Measurements from ENCODE around the gene LRRK1. TPM values are rescaled to one million over a fixed set of nuclear protein-coding genes. Genes with fewer than 3 reads are reported as not detected.

Gene LRRK1
- total RNA-seq, 1 donor from 2014 or later = 6.6 TPM

GRCh38 chr15:101087172-101087769 is 168.1 kb downstream of the LRRK1 start:
- TF ChIP-seq CTCF (IDR thresholded peaks at IDR 0.05; ENCODE audit: insufficient read depth, low read length, poor library complexity, severe bottlenecking) = no peak
- H3K4me3 ChIP-seq (ENCODE audit: low read depth, low read length) = no peak overlapping the region
- peaks cover 3% of the 10 kb centered on the region for H3K27me3 ChIP-seq (ENCODE audit: control insufficient read depth, insufficient read depth, low read length)
- no peaks in the 10 kb centered on the region for H3K36me3 ChIP-seq (ENCODE audit: control insufficient read depth, insufficient read depth, low read length)
- no peak for DNase-seq (ENCODE audit: low read depth)

- no peak for TF ChIP-seq CTCF (IDR thresholded peaks at IDR 0.05; ENCODE audit: insufficient read depth, low read length, poor library complexity, severe bottlenecking)
- no peak for DNase-seq (ENCODE audit: low read depth)
- Histone ChIP-seq H3K27me3 (ENCODE audit: control insufficient read depth, insufficient read depth, low read length) (peaks cover 3% of the 10 kb centered on the region), H3K4me3 (ENCODE audit: low read depth, low read length) (no peak overlapping the region), H3K36me3 (ENCODE audit: control insufficient read depth, insufficient read depth, low read length) (no peaks in the 10 kb centered on the region)
Observed at GRCh38 chr15:101088271-101088670, 169.1 kb downstream of the LRRK1 start.

- H3K36me3 ChIP-seq (ENCODE audit: control insufficient read depth, insufficient read depth, low read length) = no peaks in the 10 kb centered on the region
- no peak for DNase-seq (ENCODE audit: low read depth)
- no peaks in the 10 kb centered on the region for H3K27me3 ChIP-seq (ENCODE audit: control insufficient read depth, insufficient read depth, low read length)
- peak; percentile 78 for TF ChIP-seq CTCF (IDR thresholded peaks at IDR 0.05; ENCODE audit: insufficient read depth, low read length, poor library complexity, severe bottlenecking)
- no peak overlapping the region for H3K4me3 ChIP-seq (ENCODE audit: low read depth, low read length)
Observed at GRCh38 chr15:101088788-101089578, 169.8 kb downstream of the LRRK1 start.

- Histone ChIP-seq H3K36me3 (ENCODE audit: control insufficient read depth, insufficient read depth, low read length) (no peaks in the 10 kb centered on the region), H3K27me3 (ENCODE audit: control insufficient read depth, insufficient read depth, low read length) (no peaks in the 10 kb centered on the region), H3K4me3 (ENCODE audit: low read depth, low read length) (no peak overlapping the region)
- no peak for TF ChIP-seq CTCF (IDR thresholded peaks at IDR 0.05; ENCODE audit: insufficient read depth, low read length, poor library complexity, severe bottlenecking)
- no peak for DNase-seq (ENCODE audit: low read depth)
Observed at GRCh38 chr15:101089579-101090427, 170.6 kb downstream of the LRRK1 start.

GRCh38 chr15:101090428-101090790 is 171.3 kb downstream of the LRRK1 start:
- no peak for TF ChIP-seq CTCF (IDR thresholded peaks at IDR 0.05; ENCODE audit: insufficient read depth, low read length, poor library complexity, severe bottlenecking)
- Histone ChIP-seq H3K36me3 (ENCODE audit: control insufficient read depth, insufficient read depth, low read length) (no peaks in the 10 kb centered on the region), H3K27me3 (ENCODE audit: control insufficient read depth, insufficient read depth, low read length) (no peaks in the 10 kb centered on the region), H3K4me3 (ENCODE audit: low read depth, low read length) (no peak overlapping the region)
- DNase-seq (ENCODE audit: low read depth) = no peak

Data from kidney epithelial cell (primary cell).